Lower lobe of right lung (tissue), 2 donors: ENCODE data around the gene LPCAT2. TPM values are rescaled to one million over a fixed set of nuclear protein-coding genes. Genes with fewer than 3 reads are reported as not detected.

Experiments used
- ATAC-seq, 2 donors: fragments of 200-7000 bp; cut with Tn5 transposase; one replicate each; pipeline ENCODE4 v1.9.1; 2020 to 2022; ENCODE audit warnings: mild to moderate bottlenecking in 2 of 2, moderate library complexity in 2 of 2
- DNase-seq: peaks from one replicate; pipeline ENCODE4 v3.0.0-alpha.2; 2020
- H3K27ac ChIP-seq: fragments of 200-600 bp; one replicate; pipeline ENCODE4 v1.8.0; 2022
- H3K27me3 ChIP-seq: fragments of 200-600 bp; one replicate; pipeline ENCODE4 v1.8.0; 2022; ENCODE audit warnings: low read depth
- H3K36me3 ChIP-seq: fragments of 200-600 bp; one replicate; pipeline ENCODE4 v1.8.0; 2022; ENCODE audit warnings: mild to moderate bottlenecking
- H3K4me1 ChIP-seq: fragments of 200-600 bp; one replicate; pipeline ENCODE4 v1.8.0; 2022
- H3K4me3 ChIP-seq: fragments of 200-600 bp; one replicate; pipeline ENCODE4 v1.8.0; 2022; ENCODE audit warnings: mild to moderate bottlenecking
- H3K9me3 ChIP-seq: fragments of 200-600 bp; one replicate; pipeline ENCODE4 v1.8.0; 2022
- intact Hi-C: fragments of 100-400 bp; cut with DNase I; formaldehyde crosslinking; loops from one replicate; pipeline ENCODE4 v1.11.0; 2022
- total RNA-seq: library from RNA; stranded (reverse); fragmentation: NEBNext Ultra II Directional; extraction: Animal tissue kit (Norgen Biotek cat#: 25700); gene quantifications from one replicate; pipeline ENCODE4 v1.2.1, GENCODE V29; 2021
- TF ChIP-seq, protein P1 (sequence below): fragments of 200-600 bp; IDR thresholded peaks from one replicate; pipeline ENCODE4 v1.8.0; 2022; ENCODE audit warnings: antibody characterized with exemption, mild to moderate bottlenecking
- donor health status: DM: no; HTN: yes; CAD: no; lungs with severe emphysema.

LPCAT2 gene
- total RNA-seq, 1 donor from 2014 or later, result 35.8 TPM

GRCh38 chr16:55487048-55487803, 21.6 kb upstream of the LPCAT2 start:
- H3K9me3 ChIP-seq, result no peaks in the 10 kb centered on the region
- H3K4me1 ChIP-seq, result peaks cover 7% of the 10 kb centered on the region
- DNase-seq (no peak), ATAC-seq (peak; percentile 26 to 35)
- intact Hi-C loops, result no loop called here
- H3K27ac ChIP-seq, result peak overlapping the region; percentile 31
- H3K4me3 ChIP-seq, result no peak overlapping the region
- no peaks in the 10 kb centered on the region for H3K27me3 ChIP-seq
- H3K36me3 ChIP-seq, result peaks cover 40% of the 10 kb centered on the region
- TF ChIP-seq, protein P1, sequence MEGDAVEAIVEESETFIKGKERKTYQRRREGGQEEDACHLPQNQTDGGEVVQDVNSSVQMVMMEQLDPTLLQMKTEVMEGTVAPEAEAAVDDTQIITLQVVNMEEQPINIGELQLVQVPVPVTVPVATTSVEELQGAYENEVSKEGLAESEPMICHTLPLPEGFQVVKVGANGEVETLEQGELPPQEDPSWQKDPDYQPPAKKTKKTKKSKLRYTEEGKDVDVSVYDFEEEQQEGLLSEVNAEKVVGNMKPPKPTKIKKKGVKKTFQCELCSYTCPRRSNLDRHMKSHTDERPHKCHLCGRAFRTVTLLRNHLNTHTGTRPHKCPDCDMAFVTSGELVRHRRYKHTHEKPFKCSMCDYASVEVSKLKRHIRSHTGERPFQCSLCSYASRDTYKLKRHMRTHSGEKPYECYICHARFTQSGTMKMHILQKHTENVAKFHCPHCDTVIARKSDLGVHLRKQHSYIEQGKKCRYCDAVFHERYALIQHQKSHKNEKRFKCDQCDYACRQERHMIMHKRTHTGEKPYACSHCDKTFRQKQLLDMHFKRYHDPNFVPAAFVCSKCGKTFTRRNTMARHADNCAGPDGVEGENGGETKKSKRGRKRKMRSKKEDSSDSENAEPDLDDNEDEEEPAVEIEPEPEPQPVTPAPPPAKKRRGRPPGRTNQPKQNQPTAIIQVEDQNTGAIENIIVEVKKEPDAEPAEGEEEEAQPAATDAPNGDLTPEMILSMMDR, result no peak

- H3K9me3 ChIP-seq, result no peaks in the 10 kb centered on the region
- H3K27me3 ChIP-seq, result no peaks in the 10 kb centered on the region
- intact Hi-C loops, result no loop called here
- no peaks in the 10 kb centered on the region for H3K4me1 ChIP-seq
- peaks cover 39% of the 10 kb centered on the region for H3K36me3 ChIP-seq
- TF ChIP-seq, protein P1, result no peak
- ATAC-seq, result no peak
- no peak overlapping the region for H3K27ac ChIP-seq
- DNase-seq, result no peak
- no peak overlapping the region for H3K4me3 ChIP-seq
Observed at GRCh38 chr16:55488306-55488705, 20.6 kb upstream of the LPCAT2 start.

DNA sequence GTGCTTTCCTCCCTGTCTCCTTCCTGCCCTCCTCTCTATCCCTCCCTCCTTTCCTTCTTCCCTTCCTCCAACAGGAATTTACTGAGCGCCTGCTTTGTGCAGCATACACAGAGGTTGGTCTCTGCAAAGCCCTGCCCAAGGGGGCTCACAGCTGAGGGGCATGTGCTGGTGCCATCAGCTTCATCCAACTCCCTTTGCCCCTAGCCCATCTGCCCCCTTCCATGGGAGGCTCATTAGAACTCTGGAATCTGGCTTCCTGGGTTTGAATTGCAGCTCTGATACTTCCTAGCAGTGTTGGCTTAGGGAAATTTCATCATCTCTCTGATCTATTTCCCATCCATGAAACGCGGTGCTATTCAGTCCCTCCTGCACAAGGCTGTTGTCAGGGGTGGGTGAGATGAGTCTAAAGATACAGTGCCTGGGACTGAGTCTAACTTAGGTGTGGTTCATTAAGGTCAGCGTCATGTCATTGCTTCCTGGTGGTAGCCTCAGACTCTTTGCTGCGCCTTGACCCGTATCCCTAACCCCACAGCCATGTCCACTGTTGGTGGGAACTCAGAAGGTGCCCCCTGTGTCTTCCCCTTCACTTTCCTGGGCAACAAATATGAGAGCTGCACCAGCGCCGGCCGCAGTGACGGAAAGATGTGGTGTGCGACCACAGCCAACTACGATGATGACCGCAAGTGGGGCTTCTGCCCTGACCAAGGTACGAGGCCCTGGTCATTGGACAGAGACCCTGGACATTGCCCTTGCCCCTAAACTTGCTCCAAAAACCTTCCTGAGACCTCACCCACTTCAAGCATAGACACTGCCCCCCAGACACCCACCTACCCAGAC, 19.5 kb upstream of the LPCAT2 start:
- TF ChIP-seq, protein P1, result no peak
- Histone ChIP-seq H3K27ac (no peak overlapping the region), H3K4me3 (no peak overlapping the region), H3K36me3 (peaks cover 32% of the 10 kb centered on the region), H3K27me3 (no peaks in the 10 kb centered on the region), H3K4me1 (no peaks in the 10 kb centered on the region), H3K9me3 (no peaks in the 10 kb centered on the region)
- no peak for ATAC-seq
- DNase-seq, result no peak
- intact Hi-C loops, result no loop called here

DNA sequence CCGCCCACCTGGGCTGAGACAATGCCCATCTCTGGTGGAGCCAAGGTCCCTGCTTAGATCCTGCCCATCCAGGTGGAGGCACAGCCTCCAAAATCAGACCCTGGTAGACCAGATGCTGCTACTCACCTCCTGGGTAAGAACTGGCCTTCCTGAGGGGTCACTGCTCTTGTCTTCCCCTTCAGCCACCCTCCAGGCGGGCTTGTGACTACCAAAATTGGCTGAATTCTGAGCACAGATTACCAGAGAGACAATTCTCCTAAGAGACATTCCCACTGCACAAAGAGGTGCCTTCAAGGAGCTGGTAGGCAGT, 19.0 kb upstream of the LPCAT2 start:
- H3K9me3 ChIP-seq, result no peaks in the 10 kb centered on the region
- TF ChIP-seq, protein P1, result no peak
- no peak overlapping the region for H3K27ac ChIP-seq
- ATAC-seq (no peak), DNase-seq (no peak)
- H3K4me1 ChIP-seq, result peaks cover 4% of the 10 kb centered on the region
- no peaks in the 10 kb centered on the region for H3K27me3 ChIP-seq
- peaks cover 32% of the 10 kb centered on the region for H3K36me3 ChIP-seq
- H3K4me3 ChIP-seq, result no peak overlapping the region
- intact Hi-C loops, result no loop called here

DNA sequence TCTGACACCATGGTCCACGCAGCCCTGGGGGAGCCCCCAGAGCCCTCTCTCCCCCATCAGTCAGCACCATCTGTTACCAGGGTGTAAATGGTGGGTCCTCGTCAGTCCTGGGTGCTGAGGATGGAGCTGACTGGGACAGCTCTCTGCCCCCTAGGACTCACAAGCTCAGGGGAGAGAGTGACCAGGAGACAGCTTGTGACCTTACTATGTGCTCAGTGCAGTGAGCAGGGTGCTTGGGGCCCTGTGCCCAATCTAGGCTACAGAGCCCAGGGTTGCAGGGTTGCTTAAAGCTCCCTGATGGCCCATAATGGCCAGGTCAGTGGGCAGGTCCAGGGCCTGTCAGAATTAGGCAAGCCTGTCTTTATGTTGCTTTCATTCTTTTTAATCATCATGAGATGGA, 18.6 kb upstream of the LPCAT2 start:
- DNase-seq (no peak), ATAC-seq (no peak)
- Histone ChIP-seq H3K4me3 (no peak overlapping the region), H3K36me3 (peaks cover 34% of the 10 kb centered on the region), H3K9me3 (no peaks in the 10 kb centered on the region), H3K4me1 (peaks cover 8% of the 10 kb centered on the region), H3K27me3 (no peaks in the 10 kb centered on the region), H3K27ac (no peak overlapping the region)
- intact Hi-C loops, result no loop called here
- TF ChIP-seq, protein P1, result no peak
